Measurements from ENCODE around the gene EDAR.

EDAR gene

DNA sequence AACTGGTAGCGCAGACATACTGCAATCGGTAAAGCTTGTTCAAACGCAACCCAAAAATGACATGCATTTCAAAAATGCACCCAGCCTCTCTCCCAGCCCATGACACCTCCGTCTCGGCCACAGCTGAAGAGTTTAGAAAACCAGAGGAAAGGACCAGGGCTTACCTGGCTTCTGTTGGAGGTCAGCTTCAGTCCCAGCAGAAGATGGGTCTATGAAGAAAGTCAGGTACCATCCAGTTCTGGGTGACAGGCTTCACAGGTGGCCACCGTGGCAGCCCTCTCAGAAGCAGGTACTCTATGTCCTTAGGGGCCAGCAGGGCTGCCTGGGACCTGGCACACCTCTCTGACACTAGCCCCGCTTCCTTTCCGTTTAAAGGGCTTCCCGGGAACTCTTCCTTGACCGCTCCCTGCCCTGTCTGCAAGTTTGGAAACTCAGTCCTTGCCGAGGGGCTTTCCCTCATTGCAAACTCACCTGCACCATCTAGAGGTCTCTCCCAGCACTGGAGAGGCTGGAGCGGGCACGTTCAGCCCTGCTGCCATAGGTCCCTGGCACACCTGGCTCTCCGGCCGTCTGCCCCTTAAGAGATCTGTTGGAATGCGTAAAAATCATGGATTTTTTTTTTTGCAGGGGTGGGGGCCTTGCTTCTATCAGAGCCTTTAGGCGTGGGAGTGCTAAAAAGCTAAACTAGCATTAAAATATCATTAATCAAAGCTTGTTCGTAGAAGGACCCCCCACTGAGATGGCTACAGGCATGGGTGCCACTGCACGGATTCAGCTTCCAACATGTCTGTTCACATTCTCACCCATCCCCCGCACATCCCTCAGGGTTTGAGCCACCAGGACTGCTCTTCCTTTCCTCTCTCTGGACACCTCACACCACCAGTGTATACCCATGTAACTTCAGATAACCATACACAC lies at the start of gene EDAR:
TSS of gene EDAR (minus strand) at position 425 of the 918 bp plus-strand sequence. CDS start 58,206 bp downstream, outside the sequence.
- Histone ChIP-seq H3K27me3 (replicated peaks; ENCODE audit: control insufficient read depth, insufficient read depth, low read length) (no peaks in the 10 kb centered on the region; the same call in 1 of the 2 replicates), H3K36me3 (ENCODE audit: control insufficient read depth, insufficient read depth, low read length) (no peaks in the 10 kb centered on the region), H3K4me3 (replicated peaks; ENCODE audit: low read depth, low read length) (no peak within 1 kb of the TSS)
- TF ChIP-seq CTCF (IDR thresholded peaks at IDR 0.05; ENCODE audit: insufficient read depth, low read length, poor library complexity, severe bottlenecking), result peak; percentile 60
- no peak for DNase-seq (ENCODE audit: extremely low read depth, insufficient read length)

- Histone ChIP-seq H3K4me3 (replicated peaks; ENCODE audit: low read depth, low read length) (no peak overlapping the region), H3K36me3 (ENCODE audit: control insufficient read depth, insufficient read depth, low read length) (no peaks in the 10 kb centered on the region), H3K27me3 (replicated peaks; ENCODE audit: control insufficient read depth, insufficient read depth, low read length) (no peaks in the 10 kb centered on the region; the same call in 1 of the 2 replicates)
- TF ChIP-seq CTCF (IDR thresholded peaks at IDR 0.05; ENCODE audit: insufficient read depth, low read length, poor library complexity, severe bottlenecking), result no peak
- DNase-seq (ENCODE audit: extremely low read depth, insufficient read length), result no peak
Measured at GRCh38 chr2:109033171-109033570, 44.2 kb upstream of the EDAR start.

- DNase-seq (ENCODE audit: extremely low read depth, insufficient read length), result peak; percentile 13
- Histone ChIP-seq H3K36me3 (ENCODE audit: control insufficient read depth, insufficient read depth, low read length) (no peaks in the 10 kb centered on the region), H3K27me3 (replicated peaks; ENCODE audit: control insufficient read depth, insufficient read depth, low read length) (no peaks in the 10 kb centered on the region; the same call in 1 of the 2 replicates), H3K4me3 (replicated peaks; ENCODE audit: low read depth, low read length) (peak overlapping the region; percentile 54)
- TF ChIP-seq CTCF (IDR thresholded peaks at IDR 0.05; ENCODE audit: insufficient read depth, low read length, poor library complexity, severe bottlenecking), result no peak
Measured at GRCh38 chr2:109032229-109032820, 43.3 kb upstream of the EDAR start.

DNA sequence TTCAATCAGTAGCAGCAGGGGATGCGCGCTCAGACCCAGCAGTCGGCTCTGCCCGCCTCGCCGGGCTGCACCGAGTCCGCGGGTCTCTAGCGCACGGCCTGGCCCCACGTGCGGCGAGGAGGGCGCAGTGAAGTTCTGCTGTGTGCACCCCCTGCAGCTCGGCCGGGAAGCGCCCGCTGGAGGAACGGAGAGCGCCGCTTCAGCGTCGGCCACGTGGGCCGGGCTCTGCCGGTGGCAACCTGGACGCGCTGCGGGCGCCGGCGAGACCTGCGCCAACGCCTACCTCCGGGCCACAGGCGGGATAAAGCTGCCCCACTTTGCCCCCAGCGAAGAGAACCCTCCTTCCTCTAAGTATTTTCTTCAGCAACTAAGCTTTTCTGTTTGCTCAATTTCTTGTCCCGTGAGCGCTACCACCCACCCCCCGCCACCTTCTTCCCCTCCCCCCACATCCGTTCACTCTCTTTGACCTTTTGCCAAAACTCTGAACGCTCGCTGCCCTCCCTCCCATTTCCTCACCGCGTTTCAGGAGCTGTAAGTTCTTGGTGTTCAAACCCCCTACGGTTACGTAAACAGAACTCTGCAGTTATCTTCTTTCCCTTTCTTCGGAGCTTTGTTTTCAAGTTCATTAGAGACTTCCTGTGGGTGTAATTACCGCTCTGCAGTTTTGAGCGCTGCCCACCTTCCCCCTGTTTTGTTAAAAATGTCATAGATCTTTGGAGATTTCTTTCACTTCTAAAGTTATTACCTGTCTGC lies 42.6 kb upstream of the EDAR start:
- peak overlapping the region; percentile 54 for H3K4me3 ChIP-seq (replicated peaks; ENCODE audit: low read depth, low read length)
- H3K36me3 ChIP-seq (ENCODE audit: control insufficient read depth, insufficient read depth, low read length), result no peaks in the 10 kb centered on the region
- TF ChIP-seq CTCF (IDR thresholded peaks at IDR 0.05; ENCODE audit: insufficient read depth, low read length, poor library complexity, severe bottlenecking), result no peak
- peak; percentile 79 for DNase-seq (ENCODE audit: extremely low read depth, insufficient read length)
- no peaks in the 10 kb centered on the region; the same call in 1 of the 2 replicates for H3K27me3 ChIP-seq (replicated peaks; ENCODE audit: control insufficient read depth, insufficient read depth, low read length)

GRCh38 chr2:109030870-109031475 lies 42.0 kb upstream of the EDAR start:
- H3K4me3 ChIP-seq (replicated peaks; ENCODE audit: low read depth, low read length), result 0 out of 2 replicates have a peak overlapping the region, but pooled peaks have one; percentile 54
- no peak for DNase-seq (ENCODE audit: extremely low read depth, insufficient read length)
- no peaks in the 10 kb centered on the region for H3K36me3 ChIP-seq (ENCODE audit: control insufficient read depth, insufficient read depth, low read length)
- no peak for TF ChIP-seq CTCF (IDR thresholded peaks at IDR 0.05; ENCODE audit: insufficient read depth, low read length, poor library complexity, severe bottlenecking)
- no peaks in the 10 kb centered on the region; the same call in 1 of the 2 replicates for H3K27me3 ChIP-seq (replicated peaks; ENCODE audit: control insufficient read depth, insufficient read depth, low read length)

Data from GM06990 (cell line).